ENCODE results near the gene SLC41A2.
A peak's percentile ranks its signal among the peaks of the same experiment; 100 is the strongest.
"Not testable (repeated sequence)": the region's sequence is repeated elsewhere in the genome, so short reads cannot be mapped to it uniquely, and the experiment has no call there.

The SLC41A2 gene

DNA sequence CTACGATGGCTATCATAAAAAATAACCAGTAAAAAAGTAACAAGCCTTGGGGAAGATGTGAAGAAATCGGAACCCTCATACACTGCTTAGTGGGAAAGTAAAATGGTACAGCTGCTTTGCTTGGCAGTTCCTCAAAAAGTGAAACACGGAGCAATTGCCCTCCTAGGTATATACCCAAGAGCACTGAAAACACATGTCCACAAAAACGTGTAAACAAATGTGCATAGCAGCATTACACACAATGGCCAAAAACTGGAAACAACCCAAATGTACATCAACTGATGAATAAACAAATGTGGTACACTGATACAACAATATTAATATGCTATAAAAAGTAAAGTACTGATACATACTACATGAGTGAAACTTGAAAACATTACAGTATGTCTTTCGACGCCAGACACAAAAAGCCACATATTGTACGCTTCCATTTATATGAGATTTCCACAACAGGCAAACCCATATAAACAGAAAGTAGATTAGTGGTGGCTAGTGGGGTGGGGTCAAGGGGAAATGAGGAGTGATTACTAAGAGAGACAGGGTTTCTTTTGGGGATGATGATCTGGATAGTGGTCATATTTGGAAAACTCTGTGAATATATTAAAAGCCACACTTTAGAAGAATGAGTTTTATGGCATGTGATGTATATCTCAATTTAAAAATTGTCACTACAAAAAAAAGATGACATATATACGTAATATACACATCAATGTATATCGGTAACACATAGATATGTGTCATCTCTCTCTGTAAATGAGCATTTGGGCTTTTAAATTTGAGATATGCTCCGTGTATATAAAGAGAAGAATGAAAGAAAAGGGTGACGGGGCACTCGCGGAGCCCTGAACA, 996 bp downstream of the SLC41A2 start:
- peak overlapping the region; percentile 46 for H3K27ac Mint-ChIP-seq
- H3K4me3 Mint-ChIP-seq: peak overlapping the region; percentile 80
- no peaks in the 10 kb centered on the region for H3K9me3 Mint-ChIP-seq
- DNase-seq (ENCODE audit: low spot score): no peak
- peaks cover 24% of the 10 kb centered on the region for H3K4me1 Mint-ChIP-seq (ENCODE audit: low read depth)
- H3K27me3 Mint-ChIP-seq (ENCODE audit: low read depth): peaks cover 58% of the 10 kb centered on the region
- no peaks in the 10 kb centered on the region for H3K36me3 Mint-ChIP-seq (ENCODE audit: low read depth)

DNA sequence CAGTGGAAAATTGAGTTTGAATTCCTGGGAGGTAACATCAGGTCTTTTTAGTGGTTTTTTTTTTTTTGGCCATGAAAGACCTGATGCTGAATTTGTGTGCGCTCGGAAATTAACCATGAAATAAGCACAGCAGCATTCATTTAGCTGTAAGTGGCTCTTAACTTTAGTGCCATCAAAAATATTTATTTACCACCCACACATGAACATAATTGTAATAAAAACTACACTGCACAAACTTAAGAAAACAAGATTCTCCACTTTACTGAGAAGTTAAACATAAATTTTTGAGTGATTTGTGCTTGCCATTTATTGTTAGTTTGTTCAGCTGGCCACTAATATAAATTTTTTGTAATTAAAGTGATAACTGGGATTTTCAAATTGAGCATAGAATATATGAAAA, 2.4 kb downstream of the SLC41A2 start:
- DNase-seq (ENCODE audit: low spot score): no peak
- no peaks in the 10 kb centered on the region for H3K36me3 Mint-ChIP-seq (ENCODE audit: low read depth)
- no peak overlapping the region for H3K4me3 Mint-ChIP-seq
- no peaks in the 10 kb centered on the region for H3K9me3 Mint-ChIP-seq
- H3K27me3 Mint-ChIP-seq (ENCODE audit: low read depth): peaks cover 53% of the 10 kb centered on the region
- no peak overlapping the region for H3K27ac Mint-ChIP-seq
- peaks cover 24% of the 10 kb centered on the region for H3K4me1 Mint-ChIP-seq (ENCODE audit: low read depth)

DNA sequence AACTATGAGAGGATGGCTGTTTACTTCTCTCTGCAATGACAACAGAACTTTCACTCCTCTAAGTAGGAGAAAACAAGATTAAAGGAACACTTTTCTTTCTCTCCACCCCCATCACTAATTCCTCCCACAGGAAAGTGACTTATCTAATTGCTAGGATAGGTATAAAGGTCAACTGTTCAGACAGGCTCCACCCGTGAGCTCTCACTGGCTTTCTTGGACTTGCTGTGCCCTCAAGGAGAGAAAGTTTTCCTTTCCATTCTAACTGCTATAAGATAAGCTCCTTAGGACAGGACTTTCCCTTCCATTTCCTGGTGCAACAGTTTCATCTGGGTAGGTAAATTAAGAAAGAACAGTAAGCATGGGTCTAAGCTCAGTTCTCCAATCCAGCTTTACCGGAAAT, 4.8 kb downstream of the SLC41A2 start:
- H3K36me3 Mint-ChIP-seq (ENCODE audit: low read depth): no peaks in the 10 kb centered on the region
- no peak overlapping the region for H3K27ac Mint-ChIP-seq
- DNase-seq (ENCODE audit: low spot score): no peak
- peaks cover 51% of the 10 kb centered on the region for H3K27me3 Mint-ChIP-seq (ENCODE audit: low read depth)
- H3K4me3 Mint-ChIP-seq: no peak overlapping the region
- H3K4me1 Mint-ChIP-seq (ENCODE audit: low read depth): peaks cover 7% of the 10 kb centered on the region
- H3K9me3 Mint-ChIP-seq: no peaks in the 10 kb centered on the region

DNA sequence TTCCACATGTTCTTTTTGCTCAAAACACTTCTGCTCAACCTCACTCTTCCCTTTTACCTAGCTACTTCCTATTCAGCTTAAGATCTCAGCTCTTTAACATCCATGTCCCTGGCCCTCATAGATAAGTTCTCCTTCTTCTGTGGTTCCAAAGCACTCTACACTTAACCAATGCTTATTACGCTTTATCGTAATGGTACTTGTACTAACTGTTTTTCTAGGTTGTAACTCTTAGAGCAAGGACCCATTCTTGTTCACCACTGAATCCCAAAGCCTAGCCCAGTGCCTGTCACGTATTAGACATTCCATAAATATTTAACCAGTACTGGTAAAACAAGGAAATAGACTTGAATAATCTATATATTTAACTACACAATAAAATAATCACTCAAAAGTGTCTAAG, 5.3 kb downstream of the SLC41A2 start:
- H3K27ac Mint-ChIP-seq: no peak overlapping the region

DNA sequence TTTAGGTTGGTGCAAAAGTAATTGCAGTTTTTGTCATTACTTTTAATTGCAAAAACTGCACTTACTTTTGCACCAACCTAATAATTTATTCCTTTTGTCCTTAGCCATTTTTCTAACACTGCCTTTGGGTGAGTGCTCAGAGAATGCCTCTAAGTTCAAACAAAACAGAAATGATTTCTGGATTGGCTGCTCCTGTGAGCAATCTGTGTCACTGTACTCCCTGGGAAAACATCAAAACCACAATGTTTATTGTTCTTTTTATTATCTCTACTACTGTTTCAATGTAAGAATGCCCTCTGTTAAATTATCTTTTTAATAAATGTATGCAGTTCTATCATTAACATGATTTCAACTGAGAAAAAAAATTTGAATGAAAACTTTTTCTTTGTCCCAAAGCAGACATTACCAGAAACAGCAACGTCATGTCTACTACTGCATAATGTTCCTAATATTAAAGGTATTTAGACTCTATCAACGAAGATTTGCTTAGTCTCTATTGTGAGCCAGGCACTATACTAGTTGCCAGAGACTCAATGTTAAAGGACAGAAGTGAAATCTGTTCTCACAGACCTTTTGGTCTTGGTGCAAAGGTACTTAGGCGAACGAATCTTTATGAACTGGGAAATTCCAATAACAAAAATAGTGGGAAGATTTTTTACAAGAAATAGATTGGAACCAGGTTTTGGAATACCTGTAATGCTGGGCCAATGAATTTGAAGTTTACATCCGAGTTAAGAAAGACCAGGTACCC, 6.2 kb downstream of the SLC41A2 start:
- no peak for DNase-seq (ENCODE audit: low spot score)
- H3K9me3 Mint-ChIP-seq: no peaks in the 10 kb centered on the region
- peaks cover 2% of the 10 kb centered on the region for H3K4me1 Mint-ChIP-seq (ENCODE audit: low read depth)
- peaks cover 44% of the 10 kb centered on the region for H3K27me3 Mint-ChIP-seq (ENCODE audit: low read depth)
- no peaks in the 10 kb centered on the region for H3K36me3 Mint-ChIP-seq (ENCODE audit: low read depth)
- H3K4me3 Mint-ChIP-seq: no peak overlapping the region
- no peak overlapping the region for H3K27ac Mint-ChIP-seq

More for the DNA sequence above, 5.3 kb downstream of the SLC41A2 start:
- H3K4me3 Mint-ChIP-seq: no peak overlapping the region
- no peak for DNase-seq (ENCODE audit: low spot score)
- peaks cover 51% of the 10 kb centered on the region for H3K27me3 Mint-ChIP-seq (ENCODE audit: low read depth)
- no peaks in the 10 kb centered on the region for H3K9me3 Mint-ChIP-seq
- H3K4me1 Mint-ChIP-seq (ENCODE audit: low read depth): peaks cover 7% of the 10 kb centered on the region
- no peaks in the 10 kb centered on the region for H3K36me3 Mint-ChIP-seq (ENCODE audit: low read depth)

DNA sequence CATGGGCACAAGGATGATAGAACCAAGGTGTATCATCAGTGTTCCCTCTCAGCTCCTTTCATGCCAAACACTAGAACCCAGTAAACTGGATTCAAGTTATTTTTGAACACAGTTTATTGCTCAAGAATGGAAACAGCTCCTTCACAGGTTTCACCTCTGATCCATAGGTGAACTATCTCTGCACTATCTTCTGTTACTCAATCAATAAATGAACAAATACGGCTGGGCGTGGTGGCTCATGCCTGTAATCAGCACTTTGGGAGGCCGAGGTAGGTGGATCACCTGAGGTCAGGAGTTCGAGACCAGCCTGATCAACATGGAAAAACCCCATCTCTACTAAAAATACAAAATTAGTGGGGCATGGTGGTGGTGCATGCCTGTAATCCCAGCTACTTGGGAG, 9.4 kb downstream of the SLC41A2 start:
- not testable (repeated sequence) for H3K9me3 Mint-ChIP-seq; DNase-seq (ENCODE audit: low spot score); H3K4me3 Mint-ChIP-seq; H3K27ac Mint-ChIP-seq; H3K4me1 Mint-ChIP-seq (ENCODE audit: low read depth); H3K36me3 Mint-ChIP-seq (ENCODE audit: low read depth)
- H3K27me3 Mint-ChIP-seq (ENCODE audit: low read depth): peaks cover 26% of the 10 kb centered on the region

DNA sequence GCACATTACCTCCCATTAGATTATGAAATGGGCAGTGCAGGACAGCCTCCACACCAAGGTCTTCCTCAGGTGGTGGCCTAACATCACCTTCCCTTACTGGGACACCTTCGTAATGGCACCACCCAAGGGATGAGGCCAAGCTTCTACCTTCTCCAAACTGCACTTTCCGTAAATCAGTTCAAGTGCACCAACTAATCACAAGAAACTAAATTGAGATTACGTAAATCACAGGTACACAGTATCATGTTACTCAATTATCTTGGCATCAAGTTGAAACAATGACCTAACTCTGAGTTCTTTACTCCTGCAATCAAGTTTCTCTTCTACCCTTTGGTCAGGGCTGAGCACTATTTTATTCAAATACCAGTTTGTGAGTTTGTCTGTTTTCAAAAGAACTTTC, 13.8 kb downstream of the SLC41A2 start:
- Mint-ChIP-seq H3K9me3 (peaks cover 16% of the 10 kb centered on the region), H3K36me3 (ENCODE audit: low read depth) (no peaks in the 10 kb centered on the region), H3K27ac (no peak overlapping the region), H3K4me3 (no peak overlapping the region), H3K4me1 (ENCODE audit: low read depth) (no peaks in the 10 kb centered on the region), H3K27me3 (ENCODE audit: low read depth) (peaks cover 8% of the 10 kb centered on the region)
- DNase-seq (ENCODE audit: low spot score): no peak

DNA sequence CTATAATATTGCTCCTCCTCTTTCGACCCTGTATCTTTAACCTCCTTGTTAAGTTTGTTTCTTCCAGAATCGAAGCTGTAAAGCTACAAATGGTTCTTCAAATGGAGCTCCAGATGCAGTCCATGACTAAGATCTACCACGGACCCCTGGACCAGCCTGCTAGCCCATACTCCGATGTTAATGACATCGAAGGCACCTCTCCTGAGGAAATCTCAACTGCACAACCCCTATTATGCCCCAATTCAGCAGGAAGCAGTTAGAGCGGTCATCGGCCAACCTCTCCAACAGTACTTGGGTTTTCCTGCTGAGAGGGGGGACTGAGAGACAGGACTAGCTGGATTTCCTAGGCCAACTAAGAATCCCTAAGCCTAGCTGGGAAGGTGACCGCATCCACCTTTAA, 14.7 kb downstream of the SLC41A2 start:
- not testable (repeated sequence) for H3K4me1 Mint-ChIP-seq (ENCODE audit: low read depth); H3K27ac Mint-ChIP-seq; H3K4me3 Mint-ChIP-seq; DNase-seq (ENCODE audit: low spot score); H3K27me3 Mint-ChIP-seq (ENCODE audit: low read depth); H3K36me3 Mint-ChIP-seq (ENCODE audit: low read depth)
- H3K9me3 Mint-ChIP-seq: peaks cover 16% of the 10 kb centered on the region

DNA sequence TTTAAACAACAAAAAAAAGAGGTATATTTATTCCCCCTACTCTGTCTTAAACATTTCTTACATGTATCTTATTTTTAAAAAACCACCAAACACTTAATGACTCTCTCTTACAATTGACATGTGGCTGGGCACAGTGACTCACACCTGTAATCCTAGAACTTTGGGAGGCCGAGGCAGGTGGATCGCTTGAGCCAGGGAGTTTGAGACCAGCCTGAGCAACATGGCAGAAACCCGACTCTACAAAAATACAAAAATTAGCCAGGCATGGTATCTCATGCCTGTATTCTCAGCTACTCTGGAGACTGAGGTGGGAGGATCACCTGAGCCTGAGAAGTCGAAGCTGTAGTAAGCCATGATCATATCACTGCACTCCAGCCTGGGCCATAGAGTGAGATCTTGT, 16.0 kb downstream of the SLC41A2 start:
- Mint-ChIP-seq H3K4me1 (ENCODE audit: low read depth) (peaks cover 4% of the 10 kb centered on the region), H3K9me3 (peaks cover 16% of the 10 kb centered on the region), H3K27ac (no peak overlapping the region), H3K4me3 (no peak overlapping the region), H3K36me3 (ENCODE audit: low read depth) (no peaks in the 10 kb centered on the region), H3K27me3 (ENCODE audit: low read depth) (peaks cover 12% of the 10 kb centered on the region)
- no peak for DNase-seq (ENCODE audit: low spot score)

DNA sequence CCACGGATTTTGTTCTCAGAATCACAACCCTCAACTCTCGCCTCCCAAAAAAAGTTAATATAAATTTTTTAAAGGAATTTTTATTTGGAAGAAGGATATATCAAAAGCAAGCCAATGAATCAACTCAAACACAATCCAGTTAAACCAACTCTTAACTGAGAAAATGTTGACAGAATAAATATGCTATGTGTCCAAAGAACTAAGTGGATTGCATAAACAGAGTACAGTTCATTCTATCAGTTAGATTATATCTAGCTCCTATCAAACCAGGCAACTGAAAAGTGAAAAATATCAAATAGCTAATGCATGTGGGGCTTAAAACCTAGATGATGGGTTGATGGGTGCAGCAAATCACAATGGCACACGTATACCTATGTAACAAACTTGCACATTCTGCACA, 16.6 kb downstream of the SLC41A2 start:
- DNase-seq (ENCODE audit: low spot score): no peak
- Mint-ChIP-seq H3K4me3 (no peak overlapping the region), H3K4me1 (ENCODE audit: low read depth) (peaks cover 4% of the 10 kb centered on the region), H3K27me3 (ENCODE audit: low read depth) (peaks cover 9% of the 10 kb centered on the region), H3K9me3 (peaks cover 16% of the 10 kb centered on the region), H3K36me3 (ENCODE audit: low read depth) (no peaks in the 10 kb centered on the region), H3K27ac (no peak overlapping the region)

DNA sequence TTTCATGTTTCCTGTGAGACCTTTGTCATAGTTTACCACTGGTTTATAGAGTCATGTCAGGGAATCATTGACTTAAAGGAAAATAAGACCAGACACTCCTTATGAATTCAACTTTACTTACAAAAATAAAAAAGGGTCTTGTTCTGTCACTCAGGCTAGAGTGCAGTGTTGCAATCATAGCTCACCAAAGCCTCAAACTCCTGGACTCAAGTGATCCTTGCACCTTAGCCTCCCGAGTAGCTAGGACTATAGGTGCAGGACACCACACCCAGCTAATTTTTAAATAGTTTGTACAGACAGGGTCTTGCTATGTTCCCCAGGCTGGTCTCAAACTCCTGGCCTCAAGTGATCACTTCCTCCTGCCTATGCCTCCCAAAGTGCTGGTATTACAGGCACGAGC, 19.0 kb downstream of the SLC41A2 start:
- Mint-ChIP-seq H3K4me3 (no peak overlapping the region), H3K27me3 (ENCODE audit: low read depth) (peaks cover 8% of the 10 kb centered on the region), H3K36me3 (ENCODE audit: low read depth) (no peaks in the 10 kb centered on the region), H3K27ac (no peak overlapping the region), H3K4me1 (ENCODE audit: low read depth) (peaks cover 4% of the 10 kb centered on the region), H3K9me3 (peaks cover 11% of the 10 kb centered on the region)
- DNase-seq (ENCODE audit: low spot score): no peak

DNA sequence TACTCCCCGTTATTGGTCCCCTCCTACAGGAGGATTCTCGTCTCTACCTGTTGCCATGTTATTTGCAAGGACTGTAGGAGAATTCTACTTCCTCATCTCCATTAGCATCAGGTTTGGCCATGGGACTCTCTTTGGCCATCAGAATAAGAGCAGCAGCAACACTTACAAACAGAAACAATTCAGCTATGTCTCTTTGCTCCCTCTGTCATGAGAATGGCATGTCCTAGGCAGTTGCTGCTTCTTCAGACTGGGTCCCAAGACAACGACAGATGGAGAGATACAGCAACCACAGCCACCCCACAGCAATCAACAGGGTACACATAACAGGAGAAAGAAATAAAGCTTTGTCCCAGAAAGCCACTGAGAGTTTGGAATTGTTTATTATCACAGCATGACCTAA, 19.7 kb downstream of the SLC41A2 start:
- H3K27ac Mint-ChIP-seq: no peak overlapping the region
- H3K4me1 Mint-ChIP-seq (ENCODE audit: low read depth): peaks cover 4% of the 10 kb centered on the region
- no peaks in the 10 kb centered on the region for H3K36me3 Mint-ChIP-seq (ENCODE audit: low read depth)
- peaks cover 8% of the 10 kb centered on the region for H3K27me3 Mint-ChIP-seq (ENCODE audit: low read depth)
- no peak overlapping the region for H3K4me3 Mint-ChIP-seq
- DNase-seq (ENCODE audit: low spot score): no peak
- peaks cover 4% of the 10 kb centered on the region for H3K9me3 Mint-ChIP-seq

DNA sequence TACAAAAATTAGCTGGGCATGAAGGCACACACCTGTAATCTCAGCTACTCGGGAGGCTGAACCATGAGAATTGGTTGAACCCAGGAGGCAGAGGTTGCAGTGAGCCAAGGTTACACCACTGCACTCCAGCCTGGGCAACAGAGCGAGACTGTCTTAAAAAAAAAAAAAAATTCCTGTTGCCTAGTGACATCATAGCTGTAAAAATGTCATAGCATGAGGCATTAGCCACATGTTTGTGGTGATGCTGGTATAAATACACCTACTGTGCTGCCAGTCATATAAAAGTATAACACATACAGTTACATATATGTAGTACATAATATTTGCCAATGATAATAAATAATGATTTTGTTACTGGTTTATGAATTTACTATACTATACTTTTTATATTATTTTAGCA, 22.2 kb downstream of the SLC41A2 start:
- no peak for DNase-seq (ENCODE audit: low spot score)
- Mint-ChIP-seq H3K27me3 (ENCODE audit: low read depth) (peaks cover 4% of the 10 kb centered on the region), H3K36me3 (ENCODE audit: low read depth) (no peaks in the 10 kb centered on the region), H3K9me3 (no peaks in the 10 kb centered on the region), H3K4me1 (ENCODE audit: low read depth) (peaks cover 13% of the 10 kb centered on the region), H3K27ac (no peak overlapping the region), H3K4me3 (no peak overlapping the region)

DNA sequence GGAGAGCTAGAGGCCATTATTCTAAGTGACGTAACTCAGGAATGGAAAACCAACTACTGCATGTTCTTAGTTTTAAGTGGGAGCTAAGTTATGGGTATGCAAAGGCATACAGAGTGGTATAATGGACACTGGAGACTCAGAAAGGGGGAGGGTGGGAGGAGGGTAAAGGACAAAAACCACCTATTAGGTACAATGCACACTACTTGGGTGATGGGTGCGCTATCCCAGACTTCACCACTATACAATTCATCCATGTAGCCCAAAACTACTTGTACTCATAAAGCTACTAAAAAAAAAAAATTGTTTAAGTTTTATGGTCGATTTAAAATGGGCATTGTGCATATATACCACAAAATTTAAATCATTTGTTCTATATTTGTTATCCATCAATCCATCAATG, 24.3 kb downstream of the SLC41A2 start:
- Mint-ChIP-seq H3K4me1 (ENCODE audit: low read depth) (peaks cover 15% of the 10 kb centered on the region), H3K27ac (no peak overlapping the region), H3K27me3 (ENCODE audit: low read depth) (peaks cover 4% of the 10 kb centered on the region), H3K4me3 (no peak overlapping the region), H3K9me3 (no peaks in the 10 kb centered on the region), H3K36me3 (ENCODE audit: low read depth) (no peaks in the 10 kb centered on the region)
- no peak for DNase-seq (ENCODE audit: low spot score)
